Lower leg skin (tissue), 4 donors: ENCODE measurements around the gene KRTAP19-3. TPM values are rescaled to one million over a fixed set of nuclear protein-coding genes. Genes with fewer than 3 reads are reported as not detected.

ENCODE experiments used
- DNase-seq, 2 donors: peaks; one replicate each; pipeline ENCODE4 v3.0.0-alpha.2; 2019; ENCODE audit warnings: low spot score in 2 of 2
- H3K4me3 ChIP-seq: fragments of 200-600 bp; sonication (generic); 2 replicates; pipeline ENCODE4 v1.5.1; 2017; ENCODE audit warnings: mild to moderate bottlenecking, low read depth; ENCODE audit not compliant: poor library complexity, severe bottlenecking
- POLR2A ChIP-seq, 2 donors: fragments of 450-650 bp; IDR thresholded peaks; one replicate each; pipeline ENCODE4 v1.6.1; 2016 to 2017; ENCODE audit warnings: antibody characterized with exemption in 2 of 2, mild to moderate bottlenecking in 1 of 2, moderate library complexity in 1 of 2
- WGBS, 2 donors: methylation state at CpG; one replicate each; pipeline ENCODE4 v1.1.5; 2018; 5-methylcytosine and 5-hydroxymethylcytosine counted together
- intact Hi-C: fragments of 100-400 bp; cut with DNase I; formaldehyde crosslinking; loops from one replicate; pipeline ENCODE4 v1.15.0; 2023; ENCODE audit warnings: low total_unique reads
- total RNA-seq, 4 donors: library from RNA; depleted of rRNA; stranded (reverse); fragments of >200 nt; gene quantifications; one replicate each; pipeline ENCODE4 v1.1.0, GENCODE V29; 2016
- TF ChIP-seq, protein P1 (sequence below), 3 donors: fragments of 450-650 bp; IDR thresholded peaks; one replicate each; pipeline ENCODE4 v1.5.1; 2016; ENCODE audit warnings: antibody characterized with exemption in 3 of 3, mild to moderate bottlenecking in 3 of 3, moderate library complexity in 2 of 3

KRTAP19-3 gene
- total RNA-seq, 4 donors from 2014 or later, result 0.97 to 17.1 TPM; not detected in 2

DNA sequence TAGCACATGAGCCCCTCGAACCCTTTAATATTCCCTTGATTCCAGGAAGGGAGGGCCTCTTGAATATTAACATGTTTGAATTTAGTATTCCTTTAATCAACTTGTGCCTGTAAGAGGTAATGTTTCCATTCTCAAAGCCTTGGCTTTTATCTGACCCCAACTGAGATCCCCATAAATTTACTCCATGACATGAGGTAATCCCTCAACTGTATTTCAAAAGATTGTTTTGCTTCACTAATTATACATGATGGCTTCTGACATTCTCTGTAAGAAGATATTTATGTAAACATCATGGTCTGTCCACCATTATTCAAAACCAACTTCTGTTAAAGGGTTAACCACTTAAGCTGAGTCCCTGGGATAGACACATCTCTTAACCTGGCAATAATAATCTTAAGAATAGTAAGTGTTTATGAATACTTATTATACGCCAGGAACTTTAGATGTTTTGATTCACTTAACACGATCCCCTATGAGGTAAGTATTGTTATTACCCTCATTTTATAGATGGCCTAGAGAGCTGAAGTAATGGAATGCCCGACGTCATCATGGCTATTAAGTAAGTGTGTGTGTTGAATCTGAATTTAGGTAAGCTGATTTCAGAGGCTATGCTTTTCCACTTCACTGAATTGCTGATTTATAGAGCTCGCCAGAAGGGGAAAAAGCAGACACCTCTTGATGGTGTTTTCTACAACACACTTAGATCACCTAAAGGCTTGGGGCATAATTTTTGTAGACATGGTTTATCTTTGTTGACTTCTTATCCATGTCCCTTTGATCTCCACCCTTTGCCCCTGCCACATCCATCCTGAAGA is 22.7 kb downstream of the KRTAP19-3 start:
- 54 to 65% methylated on average over 6 of the region's 6 CpGs for WGBS, 2 donors
- no peak overlapping the region for H3K4me3 ChIP-seq
- intact Hi-C loops, result no loop called here
- TF ChIP-seq, protein P1, sequence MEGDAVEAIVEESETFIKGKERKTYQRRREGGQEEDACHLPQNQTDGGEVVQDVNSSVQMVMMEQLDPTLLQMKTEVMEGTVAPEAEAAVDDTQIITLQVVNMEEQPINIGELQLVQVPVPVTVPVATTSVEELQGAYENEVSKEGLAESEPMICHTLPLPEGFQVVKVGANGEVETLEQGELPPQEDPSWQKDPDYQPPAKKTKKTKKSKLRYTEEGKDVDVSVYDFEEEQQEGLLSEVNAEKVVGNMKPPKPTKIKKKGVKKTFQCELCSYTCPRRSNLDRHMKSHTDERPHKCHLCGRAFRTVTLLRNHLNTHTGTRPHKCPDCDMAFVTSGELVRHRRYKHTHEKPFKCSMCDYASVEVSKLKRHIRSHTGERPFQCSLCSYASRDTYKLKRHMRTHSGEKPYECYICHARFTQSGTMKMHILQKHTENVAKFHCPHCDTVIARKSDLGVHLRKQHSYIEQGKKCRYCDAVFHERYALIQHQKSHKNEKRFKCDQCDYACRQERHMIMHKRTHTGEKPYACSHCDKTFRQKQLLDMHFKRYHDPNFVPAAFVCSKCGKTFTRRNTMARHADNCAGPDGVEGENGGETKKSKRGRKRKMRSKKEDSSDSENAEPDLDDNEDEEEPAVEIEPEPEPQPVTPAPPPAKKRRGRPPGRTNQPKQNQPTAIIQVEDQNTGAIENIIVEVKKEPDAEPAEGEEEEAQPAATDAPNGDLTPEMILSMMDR (IDR thresholded peaks at IDR 0.05), result no peak
- TF ChIP-seq POLR2A (IDR thresholded peaks at IDR 0.05), result no peak
- no peak for DNase-seq

DNA sequence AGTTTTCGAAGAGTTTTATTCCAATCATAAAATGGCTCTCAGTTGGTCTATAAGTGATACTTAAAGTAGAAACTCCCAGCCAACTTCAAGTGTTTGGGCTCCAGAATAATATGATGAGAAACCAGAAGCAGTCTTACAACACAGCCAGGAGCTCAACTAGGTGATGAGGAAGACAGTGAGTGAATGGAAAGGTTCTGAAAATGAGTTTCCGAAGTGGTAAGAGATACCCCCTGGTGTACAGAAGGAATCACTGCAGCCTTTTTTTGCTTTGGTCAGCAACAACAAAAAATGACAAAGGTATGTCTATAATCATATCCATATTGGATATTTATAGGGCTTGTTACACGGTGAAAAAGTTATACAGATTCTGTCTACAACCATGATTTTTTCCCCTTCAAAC is 28.1 kb downstream of the KRTAP19-3 start:
- intact Hi-C loops, result no loop called here
- TF ChIP-seq, protein P1 (IDR thresholded peaks at IDR 0.05), result no peak
- TF ChIP-seq POLR2A (IDR thresholded peaks at IDR 0.05), result no peak
- no peak for DNase-seq
- H3K4me3 ChIP-seq, result no peak overlapping the region
- 42 to 65% methylated on average over 3 of the region's 3 CpGs for WGBS, 2 donors

- 93 to 95% methylated on average over 3 of the region's 3 CpGs for WGBS, 2 donors
- intact Hi-C loops, result no loop called here
- TF ChIP-seq, protein P1 (IDR thresholded peaks at IDR 0.05), result no peak
- TF ChIP-seq POLR2A (IDR thresholded peaks at IDR 0.05), result no peak
- no peak overlapping the region for H3K4me3 ChIP-seq
- no peak for DNase-seq
Measured at GRCh38 chr21:30448514-30448913, 43.3 kb downstream of the KRTAP19-3 start.

DNA sequence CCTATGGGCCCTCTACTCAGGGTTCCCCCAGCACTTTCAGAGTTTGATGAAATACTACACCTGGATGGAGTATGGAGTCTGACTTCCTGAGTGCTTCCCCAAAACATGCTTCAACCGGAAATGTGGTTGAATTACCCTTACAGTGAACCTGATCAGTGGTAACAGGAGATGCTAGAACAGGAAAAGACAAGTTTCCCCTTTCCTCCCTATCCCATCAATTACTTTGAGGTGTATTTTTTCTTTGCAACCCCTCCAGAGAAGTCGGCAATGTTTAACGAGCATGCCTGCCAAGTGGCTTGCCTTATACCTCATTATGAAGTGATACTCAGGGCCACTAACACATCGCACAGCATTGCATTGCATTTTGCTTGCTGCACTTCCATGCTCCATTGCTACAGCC is 44.8 kb downstream of the KRTAP19-3 start:
- DNase-seq, result no peak
- TF ChIP-seq, protein P1 (IDR thresholded peaks at IDR 0.05), result no peak
- TF ChIP-seq POLR2A (IDR thresholded peaks at IDR 0.05), result no peak
- WGBS, 2 donors, result 29 to 42% methylated on average over 4 of the region's 4 CpGs
- intact Hi-C loops, result no loop called here
- no peak overlapping the region for H3K4me3 ChIP-seq

DNA sequence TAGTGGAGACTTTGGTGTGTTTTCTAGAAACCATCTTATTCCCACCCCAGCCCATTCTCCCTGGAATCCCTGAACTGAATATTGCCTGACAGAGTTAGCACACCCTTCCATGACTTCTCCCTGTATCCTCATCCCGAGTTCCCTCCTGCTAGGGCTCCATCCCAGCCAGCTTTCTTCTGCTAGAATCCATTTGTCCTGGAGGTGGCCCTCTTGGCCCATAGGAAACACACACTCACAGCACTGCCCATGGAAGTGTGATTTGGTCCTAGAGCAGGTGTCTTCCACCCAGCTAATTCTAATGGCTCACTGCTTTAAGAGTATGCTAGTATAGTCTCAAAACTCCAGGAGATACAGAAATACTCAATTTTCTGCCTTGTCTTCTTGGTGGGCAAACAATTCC is 47.6 kb downstream of the KRTAP19-3 start:
- DNase-seq, result no peak
- 58 to 71% methylated on average over 1 of the region's 1 CpG for WGBS, 2 donors

More for the DNA sequence above, 47.6 kb downstream of the KRTAP19-3 start:
- H3K4me3 ChIP-seq, result no peak overlapping the region
- intact Hi-C loops, result no loop called here
- TF ChIP-seq, protein P1 (IDR thresholded peaks at IDR 0.05), result no peak
- no peak for TF ChIP-seq POLR2A (IDR thresholded peaks at IDR 0.05)
